GM12865 (cell line): Measurements from ENCODE around the gene SSBP2.

Source experiments
- DNase-seq: peaks from one replicate; pipeline ENCODE4 v3.0.0; 2010; ENCODE audit warnings: low read depth
- H3K4me3 ChIP-seq: 2 replicates; pipeline ENCODE4 v1.5.1; 2011; ENCODE audit warnings: mild to moderate bottlenecking, low read depth, low read length, control low read depth
- CTCF ChIP-seq: IDR thresholded peaks from 2 replicates; pipeline ENCODE4 v1.5.1; 2011; ENCODE audit warnings: low read length, control low read depth, low read depth, inconsistent platforms; ENCODE audit not compliant: insufficient read depth; ENCODE audit errors: missing control alignments

SSBP2 gene

GRCh38 chr5:81398741-81399140 is 352.2 kb downstream of the SSBP2 start:
- DNase-seq: no peak
- no peak overlapping the region for H3K4me3 ChIP-seq
- TF ChIP-seq CTCF: no peak

- TF ChIP-seq CTCF: no peak
- no peak for DNase-seq
- no peak overlapping the region for H3K4me3 ChIP-seq
Measured at GRCh38 chr5:81397176-81397575, 353.7 kb downstream of the SSBP2 start.

GRCh38 chr5:81395262-81395661 is 355.6 kb downstream of the SSBP2 start:
- H3K4me3 ChIP-seq: no peak overlapping the region
- no peak for DNase-seq
- TF ChIP-seq CTCF: no peak

- TF ChIP-seq CTCF: no peak
- H3K4me3 ChIP-seq: no peak within 1 kb of the TSS
- DNase-seq: no peak
Measured at GRCh38 chr5:81393783-81394718, 356.8 kb downstream of the SSBP2 start, which contains the start of gene ACOT12. ACOT12 (minus strand) TSS chr5:81394134; CDS start chr5:81394114, 20 bp downstream.

- H3K4me3 ChIP-seq: no peak overlapping the region
- no peak for DNase-seq
- TF ChIP-seq CTCF: no peak
Measured at GRCh38 chr5:81393430-81393782, 357.5 kb downstream of the SSBP2 start.

- no peak for TF ChIP-seq CTCF
- H3K4me3 ChIP-seq: no peak overlapping the region
- DNase-seq: no peak
Measured at GRCh38 chr5:81389025-81389424, 361.9 kb downstream of the SSBP2 start.
